Measurements from ENCODE around the gene PCGF2. TPM values are rescaled to one million over a fixed set of nuclear protein-coding genes. Genes with fewer than 3 reads are reported as not detected.
"Not testable (repeated sequence)": the region's sequence is repeated elsewhere in the genome, so short reads cannot be mapped to it uniquely, and the experiment has no call there.

PCGF2 gene
- total RNA-seq, 1 experiment from 2014 or later = 3.3 TPM

- DNase-seq (ENCODE audit: low read depth) = peak; percentile 38
Measured at GRCh38 chr17:38735161-38735997, 12.8 kb downstream of the PCGF2 start.

GRCh38 chr17:38733982-38734973 is 13.9 kb downstream of the PCGF2 start:
- no peak for DNase-seq (ENCODE audit: low read depth)

- no peak for DNase-seq (ENCODE audit: low read depth)
Measured at GRCh38 chr17:38733282-38733981, 14.7 kb downstream of the PCGF2 start.

- DNase-seq (ENCODE audit: low read depth) = no peak
Measured at GRCh38 chr17:38732376-38733281, 15.5 kb downstream of the PCGF2 start.

GRCh38 chr17:38731526-38732294 is 16.4 kb downstream of the PCGF2 start:
- DNase-seq (ENCODE audit: low read depth) = no peak

- peak; percentile 68 for DNase-seq (ENCODE audit: low read depth)
Measured at GRCh38 chr17:38730526-38731379, 17.4 kb downstream of the PCGF2 start.

- DNase-seq (ENCODE audit: low read depth) = peak; percentile 88
Measured at GRCh38 chr17:38729886-38730525, 18.1 kb downstream of the PCGF2 start, which contains the start of gene CISD3. Gene CISD3, plus strand, starts transcription at chr17:38730341. Its CDS starts 18 bp downstream, at chr17:38730359.

GRCh38 chr17:38729368-38729885 is 18.7 kb downstream of the PCGF2 start:
- DNase-seq (ENCODE audit: low read depth) = no peak

GRCh38 chr17:38728290-38728831 is 19.8 kb downstream of the PCGF2 start:
- DNase-seq (ENCODE audit: low read depth) = no peak

- no peak for DNase-seq (ENCODE audit: low read depth)
Measured at GRCh38 chr17:38727736-38728135, 20.4 kb downstream of the PCGF2 start.

GRCh38 chr17:38726145-38726544 is 22.0 kb downstream of the PCGF2 start:
- DNase-seq (ENCODE audit: low read depth) = not testable (repeated sequence)

GRCh38 chr17:38725066-38725465 is 23.1 kb downstream of the PCGF2 start:
- no peak for DNase-seq (ENCODE audit: low read depth)

GRCh38 chr17:38724337-38724988 is 23.7 kb downstream of the PCGF2 start:
- peak; percentile 52 for DNase-seq (ENCODE audit: low read depth)

GRCh38 chr17:38721802-38722201 is 26.3 kb downstream of the PCGF2 start:
- DNase-seq (ENCODE audit: low read depth) = no peak

GRCh38 chr17:38720941-38721340 is 27.2 kb downstream of the PCGF2 start:
- no peak for DNase-seq (ENCODE audit: low read depth)

- no peak for DNase-seq (ENCODE audit: low read depth)
Measured at GRCh38 chr17:38719943-38720641, 28.0 kb downstream of the PCGF2 start.
